ENCODE data around the gene VTI1A.

VTI1A gene

GRCh38 chr10:112823604-112824003, 376.6 kb downstream of the VTI1A start:
- no peak for DNase-seq (ENCODE audit: low read depth in 4 of 4, low spot score in 1 of 4)

GRCh38 chr10:112826018-112826697, 379.1 kb downstream of the VTI1A start:
- DNase-seq (ENCODE audit: low read depth in 4 of 4, low spot score in 1 of 4): no peak

DNA sequence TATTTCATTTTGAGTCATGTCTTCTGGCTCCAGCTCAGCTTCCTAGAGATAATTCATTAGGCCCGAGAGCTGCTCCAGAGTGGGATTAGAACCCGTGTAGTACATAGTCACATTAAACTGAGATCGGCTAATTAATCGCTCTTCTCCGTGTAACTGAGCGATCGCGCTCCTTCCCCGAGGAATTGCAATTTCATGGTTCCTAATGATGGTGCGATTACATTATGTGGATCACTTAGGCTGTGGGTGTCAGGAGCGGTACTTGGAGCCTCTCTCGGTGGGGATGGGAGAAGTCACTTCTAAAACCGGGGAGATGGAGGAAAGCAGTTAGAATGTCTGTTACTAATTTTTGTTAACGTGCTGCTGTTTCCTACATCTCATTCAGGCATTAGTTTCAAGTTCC, 380.1 kb downstream of the VTI1A start:
- DNase-seq (ENCODE audit: low read depth in 4 of 4, low spot score in 1 of 4): no peak

GRCh38 chr10:112827951-112828350, 380.9 kb downstream of the VTI1A start:
- DNase-seq (ENCODE audit: low read depth in 4 of 4, low spot score in 1 of 4): no peak

- DNase-seq (ENCODE audit: low read depth in 4 of 4, low spot score in 1 of 4): no peak
These were observed 384.8 kb downstream of the VTI1A start for GRCh38 chr10:112831859-112832258.

DNA sequence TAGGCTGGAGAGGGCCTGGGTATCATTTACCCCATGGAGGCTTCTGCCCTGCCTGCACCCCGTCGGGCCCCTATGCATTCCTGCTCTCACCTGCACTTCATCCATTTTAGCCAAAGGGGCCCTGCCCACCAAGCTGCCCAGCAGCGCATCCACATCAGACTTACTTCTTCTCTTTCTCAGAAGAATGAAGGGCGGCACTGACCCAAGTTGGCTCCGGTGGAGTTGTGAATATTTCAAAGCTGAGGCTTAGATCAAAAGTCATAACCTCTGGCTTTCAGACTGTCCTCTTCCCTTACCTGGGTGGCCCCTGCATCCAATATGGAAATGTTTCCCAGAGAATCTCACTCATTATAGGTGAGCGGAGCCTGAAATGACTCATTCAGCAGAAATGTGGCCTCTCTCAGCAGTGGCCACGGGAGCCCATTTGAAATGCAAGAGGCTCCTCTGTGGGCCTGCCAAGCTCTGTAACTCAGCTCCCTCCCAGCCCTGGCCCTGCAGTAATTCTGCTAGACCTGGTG, 385.4 kb downstream of the VTI1A start:
- no peak for DNase-seq (ENCODE audit: low read depth in 4 of 4, low spot score in 1 of 4)

DNA sequence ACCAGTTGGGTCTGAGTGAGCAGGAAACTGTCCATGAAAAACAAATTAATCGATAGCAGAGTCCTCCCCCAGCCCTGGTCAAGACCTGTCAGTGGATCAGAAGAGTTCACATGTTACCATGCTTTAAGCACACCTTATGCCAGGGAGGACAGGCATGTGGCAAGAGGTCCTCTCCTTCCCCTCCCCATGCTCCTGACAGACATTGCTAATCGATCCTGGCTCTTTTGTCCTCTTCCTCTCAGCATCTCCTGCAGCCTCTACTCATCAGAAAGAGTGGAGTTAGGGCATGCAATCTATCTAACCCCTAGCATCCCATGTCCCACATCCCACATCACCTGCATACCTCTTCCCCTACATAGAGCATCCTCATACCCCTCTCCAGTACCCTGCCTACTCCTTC, 385.9 kb downstream of the VTI1A start:
- DNase-seq (ENCODE audit: low read depth in 4 of 4, low spot score in 1 of 4): no peak

DNA sequence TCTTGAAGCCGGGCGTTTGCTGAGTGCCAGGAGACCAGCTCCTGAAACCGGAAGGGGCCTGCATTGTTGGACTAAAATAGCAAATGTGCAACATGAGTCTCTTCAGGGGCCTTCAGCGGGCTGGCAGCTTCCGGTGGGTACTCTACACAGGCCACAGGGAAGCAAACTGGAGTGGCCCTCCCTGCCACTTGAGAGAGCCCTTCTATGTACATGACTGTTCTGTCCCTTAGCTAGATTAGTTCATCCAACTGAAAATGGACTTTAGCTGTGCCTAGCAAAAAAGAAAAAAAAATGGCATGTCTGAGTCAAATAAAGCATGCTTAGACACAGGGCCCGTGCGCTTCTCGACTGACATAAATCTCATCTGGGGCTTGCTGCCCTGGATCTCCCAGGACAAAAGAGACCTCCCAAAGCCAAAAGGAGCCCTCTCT, 387.8 kb downstream of the VTI1A start:
- no peak for DNase-seq (ENCODE audit: low read depth in 4 of 4, low spot score in 1 of 4)

DNA sequence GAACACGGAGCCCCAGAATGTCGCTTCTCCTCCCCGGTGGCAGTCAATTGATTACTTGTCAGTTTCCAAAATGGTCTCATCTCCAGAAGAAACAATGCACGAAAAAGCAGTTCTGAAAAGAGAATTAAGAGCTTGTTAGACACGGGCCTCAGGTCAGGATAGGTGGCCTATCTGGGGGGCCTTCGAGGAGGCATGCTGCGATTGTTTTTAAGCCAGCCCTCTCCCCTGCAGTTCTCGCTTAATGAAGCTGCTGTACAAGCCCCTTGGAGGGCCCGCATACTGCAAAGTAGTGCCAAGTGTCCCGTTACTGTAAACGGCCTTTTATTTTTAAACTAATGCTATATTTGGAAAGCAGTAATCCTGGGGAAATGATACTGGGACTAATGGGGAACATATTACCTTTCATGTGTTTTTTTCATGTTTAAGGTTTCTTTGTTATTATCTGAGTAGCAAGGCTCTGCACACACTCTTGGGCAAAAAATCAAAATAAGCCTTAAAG, 388.3 kb downstream of the VTI1A start:
- DNase-seq (ENCODE audit: low read depth in 4 of 4, low spot score in 1 of 4): no peak

- no peak for DNase-seq (ENCODE audit: low read depth in 4 of 4, low spot score in 1 of 4)
These were observed 389.0 kb downstream of the VTI1A start for GRCh38 chr10:112835944-112836451.

GRCh38 chr10:112838784-112839481, 391.9 kb downstream of the VTI1A start:
- no peak for DNase-seq (ENCODE audit: low read depth in 4 of 4, low spot score in 1 of 4)

DNA sequence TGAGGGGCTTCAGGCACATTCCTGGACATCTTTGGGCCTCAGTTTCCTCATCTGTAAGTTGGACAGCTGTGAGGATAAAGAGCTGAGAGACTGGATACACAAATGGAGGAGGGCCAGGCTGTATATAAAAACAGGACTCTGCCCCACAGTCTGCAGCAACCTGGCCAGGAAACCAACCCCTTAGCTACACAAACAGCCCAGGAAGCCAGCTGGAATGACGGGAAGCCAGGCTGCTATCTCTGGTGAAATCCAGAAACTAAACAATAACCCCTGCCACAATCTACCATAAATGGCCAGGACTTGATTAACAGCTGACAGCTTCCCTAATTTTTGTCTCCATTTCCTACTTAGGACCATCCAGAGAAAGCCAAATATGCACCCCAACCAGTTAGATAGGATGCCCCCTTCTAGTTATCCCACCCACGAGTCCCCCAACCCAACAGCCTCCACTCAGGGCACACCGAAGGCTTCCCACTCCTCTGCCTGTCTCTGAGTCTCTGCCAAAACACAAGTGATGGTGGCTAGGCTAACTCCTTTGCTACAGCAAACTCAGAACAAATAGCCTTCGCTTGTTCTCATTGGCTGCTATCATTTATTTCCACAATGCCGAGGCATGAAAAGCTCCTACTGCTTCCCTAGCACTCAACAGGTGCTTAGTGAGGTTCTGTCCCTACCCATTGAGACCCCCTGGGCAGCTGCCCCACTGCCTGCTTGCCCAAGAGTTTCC, 393.1 kb downstream of the VTI1A start:
- DNase-seq (ENCODE audit: low read depth in 4 of 4, low spot score in 1 of 4): no peak

DNA sequence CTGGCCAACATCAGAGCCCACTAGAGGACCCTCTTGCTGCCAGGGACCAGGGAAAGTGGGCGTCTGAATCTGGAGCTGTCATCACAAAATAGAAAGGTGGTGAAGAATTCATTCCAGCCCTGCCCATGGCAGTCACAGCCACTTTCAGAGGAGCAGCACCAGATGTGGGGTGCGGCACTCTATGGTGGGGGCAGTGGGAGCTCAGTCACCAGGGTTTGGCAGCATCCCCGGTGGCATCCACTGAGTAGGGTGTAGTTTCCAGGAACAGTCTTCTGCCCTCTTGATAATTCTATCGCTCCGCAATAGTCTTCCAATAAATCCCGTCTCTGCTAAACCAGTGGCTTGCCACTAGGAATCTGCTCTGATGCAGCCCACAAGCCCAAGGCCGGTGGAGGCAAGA, 394.5 kb downstream of the VTI1A start:
- no peak for DNase-seq (ENCODE audit: low read depth in 4 of 4, low spot score in 1 of 4)

- DNase-seq (ENCODE audit: low read depth in 4 of 4, low spot score in 1 of 4): no peak
These were observed 395.9 kb downstream of the VTI1A start for GRCh38 chr10:112842832-112843360.

- DNase-seq (ENCODE audit: low read depth in 4 of 4, low spot score in 1 of 4): no peak
These were observed 396.6 kb downstream of the VTI1A start for GRCh38 chr10:112843623-112844022.

DNA sequence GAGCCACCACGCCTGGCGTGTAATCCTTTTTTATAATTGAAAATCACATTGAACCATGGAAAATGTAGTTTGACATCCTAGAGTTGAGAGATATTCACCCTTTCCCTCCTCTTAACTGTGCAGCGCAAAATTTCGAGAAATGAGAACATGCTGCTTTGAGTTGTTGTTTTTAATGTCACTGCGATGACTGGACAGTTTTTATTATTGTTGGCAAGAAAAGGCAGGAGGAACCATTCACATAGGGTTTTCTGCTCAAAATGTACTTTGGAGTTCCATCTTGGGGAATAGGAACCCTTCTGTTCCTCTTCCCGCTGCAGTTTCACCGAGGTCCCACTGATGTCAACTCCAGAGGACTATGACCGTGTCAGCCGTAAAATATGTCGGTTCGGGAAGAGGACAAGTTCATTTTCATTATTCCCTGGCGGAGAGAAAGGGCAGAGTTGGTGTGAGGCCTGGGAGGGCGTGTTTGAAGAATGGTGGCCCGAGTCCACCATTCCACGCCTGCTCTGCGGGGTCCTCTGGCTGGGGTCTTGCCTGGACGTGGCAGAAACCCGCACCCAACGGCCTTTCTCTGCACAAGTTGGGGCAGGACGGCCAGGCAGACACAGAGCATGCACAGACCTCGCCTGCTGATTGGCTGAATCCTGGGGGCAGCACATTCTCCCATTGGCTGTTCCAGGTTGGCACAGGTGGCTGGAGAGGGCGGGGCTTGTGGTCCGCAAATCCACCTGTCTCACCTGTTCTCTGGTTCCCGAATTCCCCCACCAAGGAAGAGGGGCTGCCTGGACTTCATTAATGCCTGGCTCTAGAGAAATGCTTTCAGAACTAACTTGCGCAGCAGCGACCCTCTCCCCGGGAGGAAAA, 397.9 kb downstream of the VTI1A start:
- DNase-seq (ENCODE audit: low read depth in 4 of 4, low spot score in 1 of 4): no peak

DNA sequence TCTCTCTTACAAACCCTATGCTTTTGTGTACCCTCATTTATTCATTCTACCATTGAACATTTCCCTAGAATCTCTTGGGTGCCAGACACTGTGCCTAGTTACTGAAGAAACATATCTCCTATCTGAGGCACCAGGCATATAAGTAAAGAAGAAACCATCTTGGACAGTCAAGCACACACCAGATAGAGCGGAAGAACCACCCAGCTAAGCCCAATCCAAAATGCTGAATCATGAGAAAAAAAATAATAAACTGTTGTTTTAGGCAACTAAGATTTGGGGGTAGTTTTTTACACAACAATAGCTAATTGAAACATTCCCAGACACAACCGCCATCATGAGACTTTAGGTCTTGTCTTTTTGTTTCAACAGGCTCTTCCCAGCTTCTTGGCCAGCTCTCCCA, 400.8 kb downstream of the VTI1A start:
- no peak for DNase-seq (ENCODE audit: low read depth in 4 of 4, low spot score in 1 of 4)

DNA sequence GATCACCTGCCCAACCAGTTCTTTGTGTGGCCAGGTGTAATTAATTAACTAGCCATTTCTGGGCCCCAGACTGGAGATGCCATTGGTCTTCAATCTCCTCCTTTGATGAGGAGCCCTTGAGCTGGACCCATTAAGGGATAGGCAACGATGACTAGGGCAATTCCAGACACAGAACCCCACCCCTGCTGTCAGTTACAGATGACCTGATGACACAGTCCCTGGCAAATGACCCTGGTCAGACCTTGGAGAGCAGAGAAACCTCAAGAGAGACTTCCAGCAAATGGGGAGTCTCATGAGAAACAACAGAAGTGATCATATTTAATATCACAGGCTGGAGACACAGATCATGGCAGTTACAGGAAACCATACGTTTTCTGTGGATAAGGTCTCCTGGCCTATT, 401.2 kb downstream of the VTI1A start:
- DNase-seq (ENCODE audit: low read depth in 4 of 4, low spot score in 1 of 4): no peak

GRCh38 chr10:112848868-112849430, 401.9 kb downstream of the VTI1A start:
- DNase-seq (ENCODE audit: low read depth in 4 of 4, low spot score in 1 of 4): no peak

- DNase-seq (ENCODE audit: low read depth in 4 of 4, low spot score in 1 of 4): no peak
These were observed 402.5 kb downstream of the VTI1A start for GRCh38 chr10:112849546-112849945.
